GM04504 (cell line): Measurements from ENCODE around the gene GGCX.
A peak's percentile ranks its signal among the peaks of the same experiment; 100 is the strongest.
"Not testable (repeated sequence)": the region's sequence is repeated elsewhere in the genome, so short reads cannot be mapped to it uniquely, and the experiment has no call there.

Experiments used
- DNase-seq: peaks from one replicate; pipeline ENCODE4 v3.0.0-alpha.2; 2012; ENCODE audit warnings: low read depth

Gene GGCX

DNA sequence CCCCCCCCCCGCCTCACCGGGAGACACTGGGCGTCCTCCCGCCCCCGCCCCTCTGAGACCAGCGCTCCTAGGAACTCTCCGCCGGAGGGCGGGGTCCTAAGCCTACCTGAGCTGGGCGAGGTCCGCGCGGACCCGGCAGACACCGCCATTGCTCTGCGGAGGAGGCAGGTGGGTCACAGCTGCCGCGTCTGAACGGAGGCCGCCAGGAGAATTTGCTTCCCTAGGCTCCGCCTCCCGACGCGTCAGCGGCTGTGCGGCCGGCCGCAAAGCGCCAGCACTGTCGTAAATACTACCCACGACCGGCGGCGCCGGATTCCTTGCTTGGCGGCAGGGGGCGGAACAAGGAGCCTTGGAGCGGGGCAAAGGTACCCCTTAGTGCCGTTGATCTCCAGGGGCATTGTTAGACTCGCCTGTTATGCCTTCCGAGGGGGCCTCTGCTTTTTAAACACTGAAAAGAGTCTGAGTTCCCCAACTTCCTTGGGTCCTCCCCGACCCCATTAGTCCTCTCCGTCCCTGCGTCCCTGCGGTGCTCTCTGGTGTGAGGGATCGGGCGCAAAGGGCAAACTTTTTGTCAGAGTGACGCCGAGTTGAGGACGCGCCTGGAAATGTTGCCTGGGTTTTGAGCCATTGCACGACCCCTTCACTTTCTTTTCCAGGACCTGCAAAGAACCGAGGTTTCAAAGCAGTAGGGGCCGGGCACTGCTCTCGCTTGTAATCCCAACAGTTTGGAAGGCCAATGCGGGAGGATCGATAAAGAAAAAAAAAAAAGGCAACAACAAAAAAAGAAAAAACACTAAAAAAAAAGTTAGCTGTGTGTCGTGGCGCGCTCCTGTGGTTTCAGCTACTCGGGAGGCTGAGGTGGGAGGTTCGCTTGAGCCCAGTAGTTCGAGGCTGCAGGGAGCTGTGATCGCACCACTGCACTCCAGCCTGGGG is at the start of gene GGCX:
Gene GGCX, minus strand, starts transcription at position 214 of the 933 bp plus-strand sequence. Its CDS starts 65 bp downstream, at position 149.
- peak; percentile 81 for DNase-seq

DNA sequence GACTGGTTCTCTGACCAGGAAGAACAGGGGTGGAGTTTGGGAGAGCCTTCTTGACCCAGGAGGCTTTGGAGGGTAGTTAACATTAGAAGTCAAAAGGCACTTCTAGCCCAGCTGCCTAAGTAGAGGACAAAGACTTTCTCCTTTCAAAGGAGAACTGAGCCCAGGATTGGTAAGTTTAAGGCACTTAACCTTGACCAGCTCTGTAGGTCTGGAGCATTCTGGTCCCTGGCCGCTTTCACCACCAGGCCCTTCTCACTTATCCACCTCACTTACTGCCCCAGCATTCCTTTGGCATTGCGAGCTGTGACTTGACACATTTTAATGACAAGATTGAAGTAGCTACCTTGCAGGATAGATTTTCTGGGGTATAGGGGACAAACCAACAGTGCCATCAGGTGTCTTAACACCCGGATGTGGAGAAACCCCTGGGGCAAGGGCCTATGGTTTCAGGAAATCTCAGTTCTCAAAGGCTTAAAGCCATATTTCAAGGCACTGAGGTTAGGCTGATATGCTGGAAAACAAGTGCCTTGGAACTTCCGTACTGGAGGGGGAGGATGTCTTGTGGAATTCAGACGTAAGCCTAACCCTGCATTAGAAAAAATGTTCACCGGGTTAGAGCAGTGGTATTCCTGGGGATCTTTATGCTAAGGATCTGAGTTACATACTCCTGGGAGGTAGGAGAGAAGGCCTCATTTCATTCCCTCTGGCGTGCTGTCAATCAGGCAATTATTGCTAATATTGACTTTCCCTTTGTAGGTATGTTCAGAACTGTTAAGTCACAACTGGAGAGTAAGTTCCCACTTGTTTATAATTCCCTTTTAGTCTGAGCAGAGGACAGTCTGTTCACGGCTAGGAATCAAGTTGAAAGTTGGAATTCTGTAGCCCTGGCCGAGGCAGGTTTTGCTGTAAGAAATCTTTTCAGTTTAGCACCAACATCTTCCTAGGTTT is 46.2 kb upstream of the GGCX start:
- no peak for DNase-seq

DNA sequence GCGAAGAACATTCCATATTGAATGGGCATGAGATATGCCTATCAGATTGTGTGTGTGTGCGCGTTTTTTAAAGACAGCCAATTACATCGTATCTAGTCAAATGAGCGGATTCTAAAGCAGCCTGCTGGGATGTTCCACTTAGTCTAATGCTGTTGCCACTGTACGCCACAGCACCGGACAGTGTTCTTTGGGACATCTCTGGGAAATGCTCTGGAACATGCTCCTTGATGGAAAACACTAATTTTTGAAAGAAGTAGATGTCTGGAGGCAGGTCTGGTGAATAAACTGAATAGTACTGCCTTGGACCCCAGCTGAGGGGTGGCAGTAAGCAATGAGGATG is 44.8 kb upstream of the GGCX start:
- DNase-seq, result no peak

DNA sequence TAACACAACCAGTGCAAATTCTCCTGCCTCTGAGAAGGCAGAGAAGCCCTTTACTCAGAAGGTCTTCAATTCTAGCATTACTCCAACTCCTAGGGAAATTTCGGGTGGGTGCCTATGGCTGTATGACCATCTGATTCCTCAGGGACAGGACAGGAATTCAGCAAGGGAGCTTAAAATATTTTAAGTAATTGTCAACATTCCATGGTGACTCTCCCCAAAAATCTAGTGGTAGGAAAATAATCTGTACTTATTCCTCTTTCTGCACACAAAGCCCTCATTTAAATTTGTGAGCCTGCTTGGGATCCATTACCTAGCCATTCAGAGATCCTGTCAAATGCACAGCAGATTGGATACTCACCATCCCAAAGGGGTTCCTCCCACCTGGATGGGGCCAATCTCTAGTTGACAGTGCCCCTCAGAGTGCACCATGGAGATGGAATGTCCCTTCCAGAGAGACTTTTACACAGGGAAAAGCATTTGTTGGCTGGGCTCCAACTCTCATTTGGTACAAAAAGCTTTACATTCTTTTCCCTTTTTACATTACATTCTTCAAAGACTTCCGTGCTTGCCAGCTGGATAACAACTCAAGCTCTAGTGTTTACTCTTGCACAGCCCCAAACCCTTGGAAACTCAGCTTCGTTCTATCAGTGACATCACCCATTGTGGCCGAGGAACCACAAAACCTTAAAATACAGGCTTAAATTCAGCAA is 44.3 kb upstream of the GGCX start:
- DNase-seq, result peak; percentile 20

DNA sequence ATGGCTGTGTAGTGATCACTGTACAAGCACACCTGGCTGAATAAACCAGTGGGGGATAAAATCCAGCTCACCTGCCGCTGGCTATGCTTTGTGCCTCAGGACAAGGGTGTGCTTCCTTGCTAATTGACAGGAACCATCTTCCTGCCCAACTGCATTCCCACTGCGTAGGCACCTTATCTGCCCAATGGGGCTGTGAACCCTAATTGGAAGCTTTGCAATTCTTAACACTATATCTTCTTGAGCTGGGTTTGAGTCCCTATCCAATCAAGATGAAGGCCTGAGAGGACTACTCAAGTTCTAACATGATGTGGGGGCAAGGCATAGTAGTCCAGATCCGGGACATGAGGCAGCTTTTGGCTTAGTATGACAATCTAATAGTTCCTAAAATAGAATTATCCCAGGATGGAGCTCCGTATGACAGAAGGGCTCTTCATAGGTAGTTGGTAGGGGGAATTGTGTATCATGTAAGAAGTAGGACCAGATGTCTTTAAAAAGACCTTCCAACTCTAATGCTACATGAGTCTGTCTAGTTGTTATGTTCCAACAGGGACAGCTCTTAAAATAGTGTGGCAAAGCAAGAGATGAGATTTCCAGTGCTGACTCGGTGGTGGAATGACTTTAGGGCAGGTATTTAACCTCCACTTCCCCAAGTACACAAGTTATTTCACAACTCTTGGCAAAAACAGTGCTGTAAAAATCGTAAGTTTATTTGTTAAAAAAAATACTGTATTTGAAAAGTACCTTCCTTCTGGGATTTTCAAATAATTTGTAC is 43.5 kb upstream of the GGCX start:
- DNase-seq, result no peak

DNA sequence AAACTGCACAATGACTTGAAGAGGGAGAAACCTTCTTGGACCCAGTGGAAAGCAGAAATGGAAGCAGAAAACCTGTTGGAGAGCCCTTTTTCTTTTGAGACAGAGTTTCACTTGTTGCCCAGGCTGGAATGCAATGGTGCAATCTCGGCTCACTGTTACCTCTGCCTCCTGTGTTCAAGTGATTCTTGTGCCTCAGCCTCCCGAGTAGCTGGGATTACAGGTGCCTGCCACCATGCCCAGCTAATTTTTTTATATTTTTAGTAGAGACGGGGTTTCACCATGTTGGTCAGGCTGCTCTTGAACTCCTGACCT is 42.8 kb upstream of the GGCX start:
- not testable (repeated sequence) for DNase-seq

DNA sequence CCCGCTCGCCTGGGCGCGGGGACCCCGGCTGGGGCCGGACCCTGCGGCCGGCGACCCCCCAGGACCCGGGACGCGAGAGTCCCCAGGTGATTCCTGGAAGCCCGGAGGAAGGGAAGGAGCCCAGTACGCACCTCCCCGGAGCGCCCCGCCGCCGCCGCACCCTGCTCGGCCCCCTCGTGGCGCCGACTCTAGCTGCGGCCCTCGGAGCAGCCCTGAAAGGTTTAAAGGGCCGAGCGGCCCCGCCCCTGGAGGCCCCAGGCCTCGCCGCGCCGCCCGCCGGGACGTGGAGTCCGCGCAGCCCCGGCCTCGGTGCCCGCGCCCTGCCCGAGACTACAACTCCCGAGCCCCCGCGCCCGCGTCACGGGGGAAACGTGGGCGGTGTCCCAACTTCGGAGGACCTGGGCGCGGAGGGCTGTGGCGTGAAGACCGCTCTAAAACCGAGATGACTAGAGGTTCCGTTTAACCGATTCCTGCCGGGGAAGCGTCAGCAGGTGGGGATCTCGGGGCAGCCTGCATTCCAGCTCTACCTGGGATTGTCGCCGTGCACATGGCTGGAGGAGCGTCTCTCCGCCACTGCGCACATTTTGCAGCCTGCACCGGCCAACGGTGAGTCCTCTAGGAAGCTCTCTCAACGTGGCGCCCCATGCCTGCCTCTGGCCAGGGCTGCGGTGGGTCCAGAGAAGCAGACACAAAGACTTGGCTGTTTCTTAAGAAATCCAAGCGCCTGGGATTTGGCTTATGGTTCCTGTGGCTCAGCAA is 41.4 kb upstream of the GGCX start, which contains the start of gene TMEM150A:
Gene TMEM150A, minus strand, starts transcription at position 223 of the 759 bp plus-strand sequence. CDS start 750 bp downstream, outside the sequence.
- DNase-seq, result peak; percentile 77

DNA sequence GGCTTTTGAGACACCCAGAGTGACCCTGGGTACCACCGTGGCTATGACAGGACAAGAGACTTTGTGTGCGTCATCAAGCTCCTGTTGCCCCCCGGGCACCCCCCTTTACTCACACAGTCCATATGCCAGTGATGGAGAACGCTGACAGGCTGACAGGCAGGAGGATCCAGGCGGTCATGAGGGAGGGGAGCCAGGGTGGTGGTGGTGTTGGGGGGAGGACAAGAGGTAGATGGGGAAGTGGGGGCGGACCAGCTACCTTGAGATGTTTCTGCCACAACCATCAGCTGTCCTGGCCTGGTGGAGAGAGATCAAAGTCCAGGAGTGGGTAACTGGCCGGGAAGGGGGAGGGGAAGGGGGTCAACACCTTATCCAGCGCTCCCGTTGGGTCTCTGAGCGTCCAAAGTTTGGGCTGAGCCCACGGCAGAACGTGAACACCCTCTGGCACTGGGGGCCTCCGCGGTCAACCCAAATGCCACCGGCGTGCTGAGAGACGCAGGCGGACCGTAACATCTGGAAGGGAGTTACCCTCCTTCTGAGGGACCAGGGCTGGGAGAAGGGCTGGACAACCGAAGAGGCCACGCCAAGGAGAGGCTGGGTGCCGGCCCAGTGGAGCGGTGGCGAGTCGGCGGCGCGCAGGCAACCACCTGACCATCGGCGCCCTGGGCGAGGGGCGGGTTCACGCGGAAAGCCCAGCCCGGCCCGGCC is 40.6 kb upstream of the GGCX start:
- peak; percentile 26 for DNase-seq

DNA sequence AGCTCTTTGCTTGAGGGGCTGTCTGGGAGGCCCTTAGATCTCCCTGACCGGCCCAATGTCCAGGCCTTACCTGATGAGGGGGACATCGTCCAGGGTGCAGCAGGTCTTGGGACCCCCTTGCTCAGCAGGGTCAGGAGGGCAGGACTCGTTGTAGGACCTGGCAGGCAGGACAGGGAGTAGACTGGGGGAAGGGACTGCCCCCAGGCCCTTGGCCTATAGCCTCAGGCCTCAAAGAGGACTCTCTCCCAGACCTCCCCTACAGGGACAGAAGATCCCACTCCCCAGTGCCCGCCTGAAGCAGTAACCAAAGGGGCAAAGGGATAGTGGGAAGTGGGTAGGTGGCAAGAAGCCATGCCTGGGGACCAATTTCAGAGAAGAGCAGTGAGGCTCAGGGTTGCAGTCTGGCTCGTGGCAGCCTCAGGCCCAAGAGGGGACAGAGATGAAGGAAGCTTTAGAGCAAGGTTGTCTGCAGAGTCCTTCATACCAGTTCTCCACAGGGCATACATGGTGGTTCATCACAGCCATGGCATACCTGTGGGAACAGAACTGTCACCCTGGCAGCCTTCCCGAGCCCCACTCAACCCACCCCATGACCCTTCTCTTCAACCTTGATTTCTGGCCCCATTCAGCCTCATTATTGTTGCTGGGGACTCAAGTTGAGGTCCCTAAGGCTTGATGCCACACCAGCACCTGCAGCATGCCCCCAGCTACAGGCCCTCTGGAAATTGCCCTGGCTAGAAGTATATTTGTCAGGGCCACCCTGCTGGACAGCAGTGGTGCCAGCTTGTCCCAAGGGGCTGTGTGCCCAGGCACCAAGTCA is 39.9 kb upstream of the GGCX start:
- DNase-seq, result no peak

DNA sequence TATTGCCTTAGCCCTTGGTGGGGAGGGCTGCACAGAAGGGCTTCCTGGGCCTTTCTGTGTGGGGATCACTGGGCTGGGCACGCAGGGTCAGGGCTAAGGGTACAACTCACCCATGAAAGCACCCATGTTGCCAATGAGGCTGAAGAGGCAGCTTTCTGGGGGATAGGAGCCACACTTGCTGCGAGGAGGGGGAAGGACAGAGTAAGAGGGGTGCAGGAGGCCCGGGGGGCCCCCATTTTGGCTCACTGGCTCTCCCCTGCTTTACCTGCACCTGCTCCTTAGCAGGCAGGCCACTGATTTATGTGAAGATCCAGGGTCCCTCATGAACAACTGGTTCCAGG is 38.9 kb upstream of the GGCX start:
- DNase-seq, result no peak

DNA sequence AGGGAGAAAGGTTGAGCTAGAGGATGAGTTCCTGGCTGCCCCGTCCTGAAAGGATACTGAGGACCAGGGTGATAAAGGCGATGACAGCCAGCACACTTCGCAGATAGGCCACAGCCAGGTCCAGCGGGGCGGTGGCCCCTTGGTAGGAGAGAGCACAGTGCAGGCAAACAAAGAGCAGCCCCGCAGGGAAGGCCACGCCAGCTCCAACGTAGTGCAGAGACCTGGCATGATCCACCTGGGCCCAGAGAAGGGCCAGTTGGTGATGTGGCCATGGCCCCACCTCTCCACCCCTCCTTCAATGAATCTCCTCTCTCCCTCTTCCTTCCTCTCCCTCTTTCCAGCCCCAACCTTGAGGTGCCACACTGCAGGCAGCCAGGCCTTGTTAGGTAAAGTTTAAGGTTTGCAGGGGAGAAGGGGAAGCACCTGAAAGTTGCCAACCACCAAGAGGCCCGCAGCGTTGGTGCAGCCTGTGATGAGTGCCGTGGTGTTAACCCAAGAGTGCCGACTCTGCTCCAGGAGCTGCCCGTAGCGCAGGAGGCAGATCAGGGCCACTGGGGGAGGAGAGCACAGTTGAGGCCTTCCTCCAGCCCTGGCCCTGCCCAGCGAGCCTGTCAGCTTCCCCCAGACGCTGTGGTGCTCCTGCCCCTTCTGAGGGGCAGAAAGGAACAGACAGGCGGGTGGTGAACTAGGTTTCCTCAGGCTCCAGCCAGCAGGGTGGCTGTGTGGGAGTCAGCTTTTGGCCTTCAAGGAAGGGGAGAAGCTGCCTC is 38.4 kb upstream of the GGCX start:
- no peak for DNase-seq

DNA sequence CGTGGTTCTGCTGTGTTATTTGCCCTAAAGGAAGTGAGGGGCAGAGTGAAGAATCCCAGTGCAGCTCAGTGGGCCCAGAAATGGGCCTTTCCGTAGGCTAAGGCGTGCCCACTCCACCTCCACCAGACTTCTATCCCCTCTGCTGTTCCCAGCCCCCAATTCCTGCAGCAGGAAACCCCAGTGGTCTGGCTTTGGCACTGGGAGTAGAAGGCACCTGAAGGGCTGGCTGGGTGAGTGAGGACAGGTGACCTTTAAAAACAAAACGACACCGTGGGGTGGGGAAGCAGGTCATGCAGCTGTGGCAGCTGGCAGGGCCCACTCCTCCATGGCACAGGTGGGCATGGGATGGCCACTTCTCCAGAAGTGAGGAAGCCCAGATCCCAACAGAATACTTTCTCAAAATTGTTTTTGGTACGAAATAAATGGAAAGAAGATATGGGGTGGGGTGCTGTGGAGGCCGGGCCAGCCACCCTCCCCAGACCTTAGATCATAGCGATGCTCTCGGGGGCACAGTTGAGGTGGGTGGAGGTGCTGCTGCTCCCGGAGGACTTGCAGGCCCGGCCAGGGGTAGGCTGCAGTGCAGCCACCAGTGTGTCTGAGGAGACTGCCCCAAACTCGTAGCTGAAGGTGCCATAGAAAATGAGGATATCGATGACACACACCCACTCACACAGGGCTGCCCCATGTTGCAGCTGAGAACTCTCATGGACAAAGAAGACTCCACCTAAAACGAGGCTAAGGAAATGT is 37.5 kb upstream of the GGCX start:
- DNase-seq, result no peak

DNA sequence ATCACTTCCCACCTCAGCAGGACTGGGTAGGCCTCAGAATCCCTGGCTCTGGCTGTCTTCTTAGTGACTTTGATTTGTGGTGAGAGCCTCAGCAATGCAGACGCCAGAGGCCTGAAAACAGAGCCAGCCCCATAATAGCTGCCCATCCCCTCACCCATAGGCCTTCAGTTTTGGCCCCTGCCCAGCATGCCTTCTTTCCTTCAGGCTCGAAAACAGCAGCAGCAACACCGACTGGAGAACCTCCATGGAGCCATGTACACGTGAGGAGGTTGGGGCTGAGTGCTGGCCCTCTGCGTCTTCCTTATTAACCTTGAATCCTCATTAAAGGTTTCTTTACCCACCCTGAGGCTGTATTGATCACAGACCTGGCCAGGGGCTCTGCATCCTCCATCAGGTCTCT is 35.9 kb upstream of the GGCX start:
- DNase-seq, result no peak

DNA sequence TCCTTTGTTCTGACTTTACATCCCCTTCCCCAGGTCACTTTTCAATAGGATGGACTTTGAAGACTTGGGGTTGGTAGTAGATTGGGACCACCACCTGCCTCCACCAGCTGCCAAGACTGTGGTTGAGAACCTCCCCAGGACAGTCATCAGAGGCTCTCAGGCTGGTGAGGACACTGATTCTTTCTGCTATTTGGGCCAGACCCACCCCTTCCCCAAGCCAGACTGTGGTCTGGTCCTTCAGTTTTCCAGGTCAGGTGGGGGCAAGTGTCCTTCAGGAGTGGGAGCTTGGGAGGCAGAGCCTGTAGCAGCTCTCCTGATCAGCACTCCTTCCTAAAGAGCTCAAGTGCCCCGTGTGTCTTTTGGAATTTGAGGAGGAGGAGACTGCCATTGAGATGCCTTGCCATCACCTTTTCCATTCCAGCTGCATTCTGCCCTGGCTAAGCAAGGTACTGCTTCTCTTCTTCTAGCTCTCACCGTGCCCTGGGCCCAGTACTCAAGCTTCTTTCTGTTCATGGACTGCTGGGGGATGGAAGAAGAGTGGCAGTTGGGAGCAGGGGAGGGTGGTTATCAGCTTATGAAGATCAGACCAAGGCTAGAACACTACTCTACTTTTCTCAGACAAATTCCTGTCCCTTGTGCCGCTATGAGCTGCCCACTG is 35.3 kb upstream of the GGCX start:
- DNase-seq, result no peak

DNA sequence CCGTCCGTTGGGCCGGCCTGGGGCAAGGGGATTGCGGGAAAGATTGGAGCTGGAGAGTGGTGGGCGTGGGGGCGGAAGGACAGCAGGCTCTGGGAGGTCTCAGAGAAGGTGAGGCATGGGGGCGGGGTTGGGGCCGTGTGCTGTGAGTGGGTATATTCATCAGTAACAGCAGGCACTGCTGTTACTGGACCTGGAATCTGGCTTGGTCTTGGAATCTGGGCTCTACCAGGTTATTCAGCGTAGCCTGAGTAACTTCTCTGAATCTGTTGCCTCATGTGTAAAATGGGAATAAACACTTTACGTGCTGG is 34.7 kb upstream of the GGCX start:
- DNase-seq, result no peak

DNA sequence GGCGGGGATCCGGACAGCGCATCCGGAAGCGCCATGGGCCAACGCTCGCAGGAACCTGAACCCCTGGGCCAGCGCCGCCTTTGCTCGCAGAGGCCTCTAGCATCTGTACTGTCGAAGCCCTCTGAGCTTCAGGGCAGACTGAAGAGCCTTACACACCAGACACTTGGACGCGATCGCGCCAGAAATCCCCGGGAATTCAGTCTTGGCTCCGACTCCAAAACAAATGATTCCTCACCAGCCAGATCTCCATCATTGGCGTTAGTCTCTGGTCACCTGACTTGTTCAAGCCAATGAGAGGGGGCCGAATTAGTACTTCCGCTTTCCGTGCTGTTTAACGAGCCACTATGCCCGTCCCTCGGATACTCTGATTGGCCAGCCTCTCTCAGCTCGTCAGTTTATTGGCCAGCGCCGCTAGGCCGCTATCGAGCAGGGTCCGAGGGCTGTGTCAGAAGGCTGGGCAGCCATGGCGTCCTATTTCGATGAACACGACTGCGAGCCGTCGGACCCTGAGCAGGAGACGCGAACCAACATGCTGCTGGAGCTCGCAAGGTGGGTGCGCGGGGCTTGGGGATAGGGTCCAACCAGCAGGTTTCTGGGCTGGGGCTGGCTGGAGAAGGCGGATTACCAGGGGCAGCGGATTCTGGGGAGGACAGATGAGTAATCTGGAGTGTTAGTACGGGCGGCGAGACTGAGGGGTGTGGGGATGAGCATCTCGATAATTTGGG is 34.2 kb upstream of the GGCX start, which contains the start of gene RNF181:
Gene RNF181, plus strand, starts transcription at position 445 of the 725 bp plus-strand sequence. Its CDS starts 19 bp downstream, at position 464.
- peak; percentile 99 for DNase-seq
